T47D (cell line): Measurements from ENCODE around the gene DRC1.
A peak's percentile ranks its signal among the peaks of the same experiment; 100 is the strongest.

Experiments
- DNase-seq, 2 experiments: peaks; one replicate each; pipeline versions ENCODE4 v3.0.0 to v3.0.0-alpha.2; 2011 to 2012; ENCODE audit warnings: low read depth in 1 of 2, low spot score in 1 of 2
- JUND ChIP-seq: IDR thresholded peaks from 2 replicates; pipeline ENCODE4 v1.6.1; 2012; ENCODE audit warnings: low read depth
- in situ Hi-C: cut with HindIII; loops from 2 replicates; pipeline ENCODE4 v1.10.0; 2016; ENCODE audit warnings: low sequenced_read_pairs, low pct_unique_long_range_greater_than_20kb

Gene DRC1

DNA sequence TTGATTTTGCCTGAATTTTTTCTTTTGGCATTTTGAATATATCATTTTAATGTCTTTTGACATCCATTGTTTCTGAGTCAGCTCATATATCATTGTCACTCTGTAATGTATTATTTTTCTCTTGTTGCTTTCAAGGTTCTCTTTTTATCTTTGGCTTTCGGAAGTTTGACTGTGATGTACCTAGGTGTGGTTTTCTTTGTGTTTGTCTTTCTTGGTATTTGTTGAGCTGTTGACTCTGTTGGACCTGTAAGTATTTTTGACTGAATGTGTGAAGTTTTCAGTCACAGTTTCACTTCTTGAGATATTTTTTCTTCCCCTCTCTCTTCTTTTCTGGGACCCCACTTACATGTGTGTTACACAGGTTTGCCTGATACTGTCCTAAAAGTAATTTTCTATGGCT is 24.9 kb upstream of the DRC1 start:
- in situ Hi-C loops = no loop called here
- no peak for TF ChIP-seq JUND
- no peak for DNase-seq

DNA sequence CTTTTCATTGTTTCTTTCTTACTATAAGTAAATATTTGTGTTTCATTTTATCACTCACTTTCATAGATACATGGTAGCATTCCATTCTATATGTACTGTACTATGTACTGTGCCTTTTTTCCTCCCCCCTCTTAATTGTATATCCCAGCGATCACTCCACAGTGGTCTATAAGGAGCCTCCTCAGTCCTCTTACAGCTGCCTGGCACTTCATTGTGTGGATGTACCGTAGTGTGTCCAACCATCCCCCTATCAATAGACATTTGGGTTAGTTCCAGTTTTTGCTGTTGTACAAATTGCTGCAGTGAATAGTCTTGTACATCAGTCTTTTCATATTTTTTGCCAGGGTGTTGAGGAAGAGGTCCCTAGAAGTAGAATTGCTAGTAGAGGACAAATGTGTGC is 21.4 kb upstream of the DRC1 start:
- no peak for DNase-seq
- no peak for TF ChIP-seq JUND
- in situ Hi-C loops = no loop called here

GRCh38 chr2:26382564-26382963 is 19.2 kb upstream of the DRC1 start:
- TF ChIP-seq JUND = no peak
- DNase-seq = no peak
- in situ Hi-C loops = no loop called here

DNA sequence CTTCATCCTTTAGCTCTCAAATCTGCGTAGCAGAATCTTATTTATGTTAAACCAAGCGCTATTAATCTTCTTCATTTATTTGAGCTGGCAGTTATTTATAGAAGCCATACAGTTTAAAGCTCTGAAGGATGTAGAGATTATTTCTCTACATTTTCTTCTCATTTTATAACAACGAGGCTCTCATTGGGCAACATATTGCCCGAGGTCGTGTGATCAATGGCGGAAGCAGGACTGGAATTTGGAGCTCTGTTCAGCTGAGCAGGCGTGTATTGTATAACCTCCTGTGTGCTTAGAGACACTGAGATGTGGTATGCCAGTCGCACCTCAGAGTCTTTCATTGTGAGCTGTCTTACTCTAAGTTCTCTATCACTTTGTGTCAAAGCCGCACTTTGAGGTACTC is 17.5 kb upstream of the DRC1 start:
- no peak for TF ChIP-seq JUND
- DNase-seq = peak in 1 of 2 experiments; percentile 42
- in situ Hi-C loops = no loop called here

GRCh38 chr2:26384597-26384996 is 17.1 kb upstream of the DRC1 start:
- DNase-seq = no peak
- in situ Hi-C loops = no loop called here
- TF ChIP-seq JUND = no peak

GRCh38 chr2:26387189-26387588 is 14.5 kb upstream of the DRC1 start:
- in situ Hi-C loops = no loop called here
- no peak for DNase-seq
- no peak for TF ChIP-seq JUND

DNA sequence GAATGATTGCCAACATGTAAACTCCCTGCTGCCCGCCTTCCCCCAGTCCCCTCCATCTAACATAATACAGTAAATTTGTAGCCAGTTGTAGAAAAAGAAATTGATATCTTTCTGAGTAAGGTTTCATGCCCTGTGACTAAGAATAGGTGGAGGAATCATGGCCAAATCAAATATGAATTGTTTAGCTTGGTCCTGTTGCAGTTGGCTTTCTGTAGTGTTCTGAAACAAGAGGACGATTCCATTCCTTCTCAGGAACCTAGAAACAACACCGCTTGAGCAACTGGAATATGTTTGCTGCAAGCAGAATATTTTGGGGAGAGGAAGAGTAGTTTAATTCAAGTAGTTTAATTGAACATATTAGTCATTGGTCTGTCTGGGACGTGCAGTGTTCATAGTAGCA is 7.0 kb upstream of the DRC1 start:
- DNase-seq = no peak
- in situ Hi-C loops = no loop called here
- TF ChIP-seq JUND = no peak

DNA sequence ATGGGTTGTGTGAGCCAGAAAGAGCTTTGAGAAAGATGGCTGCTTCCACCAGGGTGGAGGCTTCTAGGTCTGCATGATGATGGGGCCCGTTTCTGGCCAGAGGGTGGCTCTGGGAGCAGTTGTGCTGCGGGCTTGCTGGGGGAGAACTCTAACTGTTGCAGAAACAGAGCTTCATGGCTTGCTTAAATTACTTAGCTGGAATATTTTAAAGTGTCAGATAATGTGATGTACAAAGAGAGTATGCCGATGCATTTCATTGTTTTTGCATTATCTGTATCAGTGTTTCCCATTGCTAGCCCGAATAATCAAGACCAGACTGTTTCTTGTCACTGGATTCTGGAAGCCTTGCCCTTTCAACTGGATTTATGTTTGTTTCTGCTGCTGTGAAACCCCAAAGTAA is 6.3 kb upstream of the DRC1 start:
- in situ Hi-C loops = no loop called here
- DNase-seq = no peak
- TF ChIP-seq JUND = no peak

DNA sequence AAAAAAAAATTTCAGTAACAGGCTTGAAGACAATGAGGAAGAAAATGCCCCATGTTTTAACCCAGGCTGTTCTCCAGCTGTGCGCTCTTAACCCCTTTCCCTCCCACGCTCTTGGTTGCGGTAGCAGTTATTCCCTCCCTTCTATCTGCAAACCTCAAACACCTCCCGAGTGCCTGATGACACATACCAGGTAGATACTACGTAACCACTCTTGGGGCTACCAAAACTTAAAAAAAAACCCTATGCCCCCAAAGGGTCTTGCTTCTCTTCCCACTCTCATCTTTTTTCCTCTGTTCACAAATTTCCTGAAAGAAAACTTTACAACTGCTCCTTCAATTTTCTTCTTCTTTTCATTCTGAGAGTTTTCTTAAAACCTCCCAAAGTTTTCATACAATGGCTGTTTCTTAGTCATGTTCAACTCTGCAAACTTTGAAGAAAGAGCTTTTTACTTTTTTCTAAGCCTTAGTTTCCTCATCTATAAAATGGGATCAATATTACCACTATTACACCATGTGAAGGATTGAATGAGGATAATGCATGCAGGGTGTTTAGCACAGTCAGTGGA is 4.9 kb upstream of the DRC1 start:
- DNase-seq = no peak
- TF ChIP-seq JUND = no peak
- in situ Hi-C loops = no loop called here

DNA sequence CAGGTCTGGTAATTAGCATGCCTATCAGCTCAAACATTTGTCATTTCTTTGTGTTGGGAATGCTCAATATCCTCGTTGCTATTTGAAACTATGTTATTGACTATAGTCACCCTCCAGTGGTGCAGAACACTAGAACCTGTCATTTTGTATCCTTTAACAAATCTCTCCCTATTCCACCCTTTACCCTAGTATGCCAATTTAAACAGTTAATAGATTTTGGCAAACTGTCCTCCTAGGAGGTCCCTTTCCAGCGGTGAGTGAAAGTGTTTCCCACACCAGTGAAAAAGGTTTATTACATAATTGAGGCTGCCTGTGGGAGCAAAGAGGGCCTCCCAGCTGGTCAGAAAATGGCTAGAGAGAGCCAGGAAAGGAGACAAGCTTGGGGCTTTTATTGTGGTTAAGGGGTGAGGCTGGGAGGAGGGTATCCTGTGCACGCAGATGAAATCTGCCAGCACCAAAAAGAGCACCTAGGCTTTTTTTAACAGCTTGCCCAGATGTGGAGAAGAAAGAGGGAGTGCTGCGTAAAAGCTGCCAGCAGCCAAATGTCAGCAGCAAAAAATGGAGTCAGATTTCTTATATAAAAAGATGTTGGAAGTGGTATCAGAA is 1.8 kb upstream of the DRC1 start:
- in situ Hi-C loops = no loop called here
- no peak for DNase-seq
- no peak for TF ChIP-seq JUND

DNA sequence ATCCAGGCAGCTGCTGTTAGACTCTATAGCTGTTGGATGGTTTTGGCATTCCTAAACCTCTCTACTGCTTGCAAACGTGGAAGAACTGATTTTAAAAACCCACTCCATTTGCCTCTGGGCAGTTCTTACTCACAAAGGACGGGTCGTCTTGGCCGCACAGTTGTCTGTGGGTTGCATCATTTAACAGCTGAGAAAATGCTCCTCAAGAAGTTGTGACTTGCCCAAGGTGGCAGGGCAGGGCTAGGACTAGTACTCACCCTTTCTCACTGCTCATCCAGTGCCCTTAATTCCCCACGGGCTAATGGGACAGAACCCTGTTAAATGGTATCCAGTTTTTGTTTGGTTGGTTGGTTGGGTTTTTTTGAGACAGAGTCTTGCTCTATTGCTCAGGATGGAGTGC is 997 bp upstream of the DRC1 start:
- TF ChIP-seq JUND = no peak
- in situ Hi-C loops = no loop called here
- DNase-seq = peak in 1 of 2 experiments; percentile 1

- DNase-seq = no peak
- no peak for TF ChIP-seq JUND
- in situ Hi-C loops = no loop called here
Observed at GRCh38 chr2:26407526-26407925, 5.8 kb downstream of the DRC1 start.

GRCh38 chr2:26409785-26410184 is 8.1 kb downstream of the DRC1 start:
- TF ChIP-seq JUND = no peak
- DNase-seq = no peak
- in situ Hi-C loops = no loop called here

DNA sequence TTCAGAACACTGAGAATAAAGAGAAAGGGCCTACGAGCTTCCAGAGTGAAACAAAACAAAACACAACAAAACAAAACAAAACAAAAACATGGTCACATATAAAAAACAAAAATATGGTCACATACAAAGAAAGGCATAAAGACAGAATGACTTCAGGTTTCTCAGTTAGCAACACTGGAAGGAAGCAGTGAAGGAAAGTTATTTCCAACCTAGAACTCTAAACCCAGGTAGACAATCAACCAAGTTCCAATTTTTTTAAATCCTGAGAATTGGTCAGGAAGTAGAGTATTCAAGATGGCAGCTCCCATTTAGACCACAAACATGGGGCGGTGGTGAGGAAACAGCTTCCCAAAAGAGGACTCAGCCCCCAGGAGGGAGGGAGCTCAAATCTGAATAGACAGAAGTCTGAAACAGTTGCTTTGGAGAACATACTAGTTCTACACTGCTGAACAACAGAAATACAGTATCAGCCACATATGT is 9.1 kb downstream of the DRC1 start:
- no peak for DNase-seq
- TF ChIP-seq JUND = no peak

More for the DNA sequence above, 9.1 kb downstream of the DRC1 start:
- in situ Hi-C loops = no loop called here
